OCI-LY3 (cell line): Measurements from ENCODE around the gene KCNG4.

Experiments used
- H2AFZ ChIP-seq: fragments of 200-600, 300-600 bp; shearing (Covaris generic); 2 replicates; pipeline ENCODE4 v1.6.0; 2014; ENCODE audit warnings: antibody characterized with exemption, low read depth, low read length
- H3K27ac ChIP-seq: fragments of 200-600, 300-600 bp; sonication (generic); 2 replicates; pipeline ENCODE4 v1.5.1; 2014; ENCODE audit warnings: mild to moderate bottlenecking, low read length, moderate library complexity, mixed read lengths
- H3K27me3 ChIP-seq: fragments of 200-600, 300-600 bp; sonication (generic); 2 replicates; pipeline ENCODE4 v1.6.1; 2014; ENCODE audit warnings: low read depth, low read length, mixed read lengths
- H3K36me3 ChIP-seq: fragments of 200-600, 300-600 bp; sonication (generic); replicated peaks from 2 replicates; pipeline ENCODE3; 2014; ENCODE audit warnings: low read depth, low read length, mixed read lengths
- H3K4me1 ChIP-seq: fragments of 300-600, 200-600 bp; sonication (generic); 2 replicates; pipeline ENCODE4 v1.6.1; 2014; ENCODE audit warnings: low read length, mixed read lengths
- H3K4me2 ChIP-seq: fragments of 200-600, 300-600 bp; sonication (generic); 2 replicates; pipeline ENCODE4 v1.6.1; 2014; ENCODE audit warnings: low read length, mixed read lengths
- H3K4me3 ChIP-seq: fragments of 300-600, 200-600 bp; sonication (generic); 2 replicates; pipeline ENCODE4 v1.5.1; 2014; ENCODE audit warnings: antibody characterized with exemption, mild to moderate bottlenecking, low read length, moderate library complexity
- H3K79me2 ChIP-seq: fragments of 300-600, 200-600 bp; shearing (Covaris generic); 2 replicates; pipeline ENCODE4 v1.6.1; 2014; ENCODE audit warnings: mild to moderate bottlenecking, low read length, mixed read lengths
- H3K9ac ChIP-seq: fragments of 300-600, 200-600 bp; shearing (Covaris generic); 2 replicates; pipeline ENCODE4 v1.6.0; 2014; ENCODE audit warnings: mild to moderate bottlenecking, low read length, moderate library complexity
- H3K9me3 ChIP-seq: fragments of 200-600, 300-600 bp; shearing (Covaris generic); 2 replicates; pipeline ENCODE4 v1.6.1; 2014; ENCODE audit warnings: low read length, mixed read lengths; ENCODE audit not compliant: insufficient read depth
- H4K20me1 ChIP-seq: fragments of 200-600, 300-600 bp; sonication (generic); 2 replicates; pipeline ENCODE4 v1.6.1; 2016; ENCODE audit warnings: low read length, mixed read lengths; ENCODE audit not compliant: insufficient read depth
- EZH2phosphoT487 ChIP-seq: fragments of 200-600 bp; shearing (Covaris generic); IDR thresholded peaks from 2 replicates; pipeline ENCODE4 v1.6.1; 2018; ENCODE audit warnings: antibody characterized with exemption, mixed run types, low read depth
- TF ChIP-seq, protein P1 (sequence below): fragments of 200-600, 300-600 bp; sonication (generic); IDR thresholded peaks from 2 replicates; pipeline ENCODE4 v1.5.1; 2014; ENCODE audit warnings: antibody characterized with exemption, low read length, low read depth

KCNG4 gene

DNA sequence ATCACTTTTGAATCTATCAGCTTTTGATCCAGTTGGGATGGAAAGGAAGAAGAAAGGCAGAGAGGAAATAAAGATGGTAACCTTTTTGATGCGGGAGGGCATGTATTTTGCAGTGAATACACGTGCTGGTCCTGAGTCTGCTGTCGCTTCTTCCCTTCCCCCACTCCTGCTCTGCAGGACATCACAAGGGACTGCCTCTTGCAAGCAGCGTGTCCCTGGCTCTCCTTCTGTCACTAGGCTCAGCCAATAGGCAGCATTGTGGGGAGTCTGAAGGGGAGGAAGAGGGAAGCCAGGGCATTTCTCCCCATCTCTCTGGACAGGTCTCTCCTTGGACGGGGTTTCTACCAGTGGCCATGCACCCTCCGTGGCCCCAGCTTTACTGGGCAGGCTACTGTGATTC, 39.2 kb upstream of the KCNG4 start:
- H3K4me1 ChIP-seq = no peaks in the 10 kb centered on the region
- H3K27ac ChIP-seq = no peak overlapping the region
- no peaks in the 10 kb centered on the region for H3K9me3 ChIP-seq
- H3K4me3 ChIP-seq = no peak overlapping the region
- TF ChIP-seq EZH2phosphoT487 = no peak
- TF ChIP-seq, protein P1, sequence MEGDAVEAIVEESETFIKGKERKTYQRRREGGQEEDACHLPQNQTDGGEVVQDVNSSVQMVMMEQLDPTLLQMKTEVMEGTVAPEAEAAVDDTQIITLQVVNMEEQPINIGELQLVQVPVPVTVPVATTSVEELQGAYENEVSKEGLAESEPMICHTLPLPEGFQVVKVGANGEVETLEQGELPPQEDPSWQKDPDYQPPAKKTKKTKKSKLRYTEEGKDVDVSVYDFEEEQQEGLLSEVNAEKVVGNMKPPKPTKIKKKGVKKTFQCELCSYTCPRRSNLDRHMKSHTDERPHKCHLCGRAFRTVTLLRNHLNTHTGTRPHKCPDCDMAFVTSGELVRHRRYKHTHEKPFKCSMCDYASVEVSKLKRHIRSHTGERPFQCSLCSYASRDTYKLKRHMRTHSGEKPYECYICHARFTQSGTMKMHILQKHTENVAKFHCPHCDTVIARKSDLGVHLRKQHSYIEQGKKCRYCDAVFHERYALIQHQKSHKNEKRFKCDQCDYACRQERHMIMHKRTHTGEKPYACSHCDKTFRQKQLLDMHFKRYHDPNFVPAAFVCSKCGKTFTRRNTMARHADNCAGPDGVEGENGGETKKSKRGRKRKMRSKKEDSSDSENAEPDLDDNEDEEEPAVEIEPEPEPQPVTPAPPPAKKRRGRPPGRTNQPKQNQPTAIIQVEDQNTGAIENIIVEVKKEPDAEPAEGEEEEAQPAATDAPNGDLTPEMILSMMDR = no peak
- no peaks in the 10 kb centered on the region for H3K79me2 ChIP-seq
- H3K4me2 ChIP-seq = no peak overlapping the region
- no peaks in the 10 kb centered on the region for H4K20me1 ChIP-seq
- no peak overlapping the region for H3K9ac ChIP-seq
- no peaks in the 10 kb centered on the region for H3K36me3 ChIP-seq
- H2AFZ ChIP-seq = no peak overlapping the region
- peaks cover 27% of the 10 kb centered on the region for H3K27me3 ChIP-seq

DNA sequence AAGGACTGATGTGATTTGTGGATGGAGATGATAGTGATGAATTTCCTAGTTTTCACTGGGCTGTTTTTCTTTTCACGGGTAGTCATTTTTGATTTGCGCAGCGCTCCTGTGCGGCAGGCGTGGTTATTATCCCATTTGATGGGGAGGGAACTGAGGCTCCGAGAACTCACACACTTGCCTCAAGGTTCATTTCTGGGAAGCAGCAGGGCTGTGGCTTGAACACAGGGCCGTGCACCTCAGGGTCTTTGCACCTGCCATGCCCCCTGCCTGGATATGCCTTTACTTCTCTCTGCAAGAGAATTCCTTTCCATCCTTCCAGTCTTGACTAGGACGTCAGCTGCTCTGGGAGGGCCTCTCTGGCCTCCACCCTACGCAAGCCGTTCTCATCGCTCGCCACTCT, 38.5 kb upstream of the KCNG4 start:
- H3K79me2 ChIP-seq = no peaks in the 10 kb centered on the region
- H3K9ac ChIP-seq = no peak overlapping the region
- no peaks in the 10 kb centered on the region for H3K36me3 ChIP-seq
- H3K9me3 ChIP-seq = no peaks in the 10 kb centered on the region
- H3K4me2 ChIP-seq = no peak overlapping the region
- no peaks in the 10 kb centered on the region for H3K4me1 ChIP-seq
- no peak overlapping the region for H2AFZ ChIP-seq
- H3K4me3 ChIP-seq = no peak overlapping the region
- H3K27ac ChIP-seq = no peak overlapping the region
- H3K27me3 ChIP-seq = peaks cover 27% of the 10 kb centered on the region
- no peaks in the 10 kb centered on the region for H4K20me1 ChIP-seq
- TF ChIP-seq, protein P1 = no peak
- no peak for TF ChIP-seq EZH2phosphoT487

DNA sequence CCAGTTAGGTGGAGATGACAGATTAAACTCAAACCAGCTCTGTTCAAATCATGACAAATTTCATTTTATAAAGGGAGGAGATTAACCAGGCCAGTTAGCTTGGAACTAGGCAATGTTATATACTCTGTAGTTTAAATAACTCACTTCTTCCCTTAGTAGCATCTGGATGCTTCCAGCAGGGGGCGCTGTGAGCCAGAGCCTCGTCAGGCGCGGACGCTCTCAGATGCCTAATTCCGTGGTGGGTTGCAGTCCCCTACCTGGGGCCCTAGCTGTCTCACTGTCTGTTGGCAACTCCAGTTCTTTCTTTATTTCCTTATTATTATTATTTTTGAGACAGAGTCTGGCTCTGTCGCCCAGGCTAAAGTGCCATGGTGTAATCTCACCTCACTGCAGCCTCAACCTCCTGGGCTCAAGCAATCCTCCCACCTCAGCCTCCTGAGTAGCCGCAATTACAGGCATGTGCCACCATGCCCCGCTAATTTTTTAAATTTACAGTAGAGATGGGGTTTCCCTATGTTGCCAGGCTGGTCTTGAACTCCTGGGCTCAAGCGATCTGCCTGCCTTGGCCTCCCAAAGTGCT, 37.5 kb upstream of the KCNG4 start:
- Histone ChIP-seq H3K27me3 (peaks cover 34% of the 10 kb centered on the region), H3K4me2 (no peak overlapping the region), H4K20me1 (no peaks in the 10 kb centered on the region), H3K36me3 (no peaks in the 10 kb centered on the region), H3K4me1 (no peaks in the 10 kb centered on the region), H3K4me3 (no peak overlapping the region), H3K9ac (no peak overlapping the region), H3K27ac (no peak overlapping the region), H3K79me2 (no peaks in the 10 kb centered on the region), H3K9me3 (no peaks in the 10 kb centered on the region), H2AFZ (no peak overlapping the region)
- TF ChIP-seq EZH2phosphoT487 = no peak
- TF ChIP-seq, protein P1 = peak; percentile 88

DNA sequence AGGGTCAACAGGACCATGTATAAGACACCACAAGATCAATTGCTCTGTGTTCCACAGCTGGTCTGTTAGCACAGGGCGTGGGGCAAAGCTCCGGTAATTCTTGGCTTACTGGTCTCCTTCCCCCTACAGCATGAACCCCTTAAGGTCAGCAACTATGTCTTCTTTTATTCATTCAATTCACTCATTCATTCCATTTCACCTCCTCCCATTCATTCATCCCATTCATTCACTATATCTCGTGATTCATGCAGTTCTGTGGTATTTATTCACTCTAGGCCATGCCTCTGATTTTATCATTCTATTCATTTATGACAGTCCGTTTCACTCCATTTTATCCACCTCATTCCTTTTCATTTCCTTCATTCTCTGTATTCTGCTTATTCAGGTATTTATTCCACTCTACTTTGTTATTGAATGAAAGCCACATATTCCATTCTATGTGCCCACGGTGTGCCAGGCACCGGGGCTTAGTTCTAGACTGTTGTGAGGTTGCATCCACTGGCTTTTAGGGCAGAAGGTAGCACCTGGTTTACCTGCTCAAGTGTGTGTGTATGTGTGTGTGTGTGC, 35.9 kb upstream of the KCNG4 start:
- H2AFZ ChIP-seq = no peak overlapping the region

More for the DNA sequence above, 35.9 kb upstream of the KCNG4 start:
- TF ChIP-seq, protein P1 = no peak
- no peak for TF ChIP-seq EZH2phosphoT487
- no peaks in the 10 kb centered on the region for H3K9me3 ChIP-seq
- no peaks in the 10 kb centered on the region for H4K20me1 ChIP-seq
- H3K9ac ChIP-seq = no peak overlapping the region
- H3K4me3 ChIP-seq = no peak overlapping the region
- peaks cover 42% of the 10 kb centered on the region for H3K27me3 ChIP-seq
- H3K27ac ChIP-seq = no peak overlapping the region
- H3K4me1 ChIP-seq = no peaks in the 10 kb centered on the region
- no peaks in the 10 kb centered on the region for H3K79me2 ChIP-seq
- no peak overlapping the region for H3K4me2 ChIP-seq
- no peaks in the 10 kb centered on the region for H3K36me3 ChIP-seq
